Liver (tissue), 9 donors: ENCODE measurements around the gene SELENOS. TPM values are rescaled to one million over a fixed set of nuclear protein-coding genes. Genes with fewer than 3 reads are reported as not detected.

Experiments
- DNase-seq: peaks from one replicate; pipeline ENCODE4 v3.0.0-alpha.2; 2017; ENCODE audit warnings: low spot score
- H3K27ac ChIP-seq, 2 donors: one replicate each; pipeline ENCODE4 v1.7.0; 2013; ENCODE audit warnings: inconsistent platforms in 2 of 2, low read length in 2 of 2, control low read depth in 1 of 2, low read depth in 1 of 2, mild to moderate bottlenecking in 1 of 2
- H3K27me3 ChIP-seq, 4 donors: one replicate each; pipeline versions ENCODE4 v1.6.1 to v1.7.0; 2013; ENCODE audit warnings: low read length in 3 of 4, inconsistent platforms in 1 of 4, mild to moderate bottlenecking in 1 of 4, moderate library complexity in 1 of 4; ENCODE audit not compliant: control insufficient read depth in 4 of 4, insufficient read depth in 4 of 4
- H3K36me3 ChIP-seq, 4 donors: one replicate each; pipeline versions ENCODE4 v1.6.1 to v1.7.0; 2013; ENCODE audit warnings: low read length in 3 of 4, mild to moderate bottlenecking in 3 of 4, low read depth in 1 of 4, moderate library complexity in 1 of 4; ENCODE audit not compliant: control insufficient read depth in 4 of 4, insufficient read depth in 3 of 4
- H3K4me1 ChIP-seq, 4 donors: one replicate each; pipeline versions ENCODE4 v1.6.1 to v1.7.0; 2013; ENCODE audit warnings: low read length in 3 of 4, mild to moderate bottlenecking in 3 of 4, moderate library complexity in 1 of 4; ENCODE audit not compliant: control insufficient read depth in 4 of 4, insufficient read depth in 4 of 4
- H3K4me3 ChIP-seq, 3 donors: one replicate each; pipeline versions ENCODE4 v1.6.1 to v1.7.0; 2013; ENCODE audit warnings: low read length in 3 of 3, control low read depth in 1 of 3, low read depth in 1 of 3, mild to moderate bottlenecking in 1 of 3
- H3K9ac ChIP-seq, 2 donors: one replicate each; pipeline ENCODE4 v1.7.0; 2013; ENCODE audit warnings: low read length in 2 of 2, mild to moderate bottlenecking in 2 of 2, moderate library complexity in 2 of 2, control low read depth in 1 of 2, low read depth in 1 of 2
- H3K9me3 ChIP-seq, 4 donors: one replicate each; pipeline versions ENCODE4 v1.6.1 to v1.7.0; 2013; ENCODE audit warnings: low read length in 3 of 4; ENCODE audit not compliant: control insufficient read depth in 4 of 4
- FOXA1 ChIP-seq: IDR thresholded peaks from 2 replicates; pipeline ENCODE4 v1.6.1; 2016; ENCODE audit warnings: antibody characterized with exemption
- FOXA2 ChIP-seq: IDR thresholded peaks from 2 replicates; pipeline ENCODE4 v1.6.1; 2016; ENCODE audit warnings: antibody characterized with exemption
- GABPA ChIP-seq, 2 donors: IDR thresholded peaks in 1 of 2; conservative IDR thresholded peaks in 1 of 2; 2 replicates each; pipeline ENCODE4 v1.6.1; 2016; ENCODE audit warnings: antibody characterized with exemption in 2 of 2, mild to moderate bottlenecking in 1 of 2, moderate library complexity in 1 of 2
- HNF4A ChIP-seq, 2 donors: conservative IDR thresholded peaks; 2 replicates each; pipeline ENCODE4 v1.6.1; 2016; ENCODE audit warnings: antibody characterized with exemption in 2 of 2, mild to moderate bottlenecking in 2 of 2
- HNF4G ChIP-seq: IDR thresholded peaks from 2 replicates; pipeline ENCODE4 v1.6.1; 2016; ENCODE audit warnings: antibody characterized with exemption
- JUND ChIP-seq, 2 donors: IDR thresholded peaks; 2 replicates each; pipeline ENCODE4 v1.6.1; 2016; ENCODE audit warnings: antibody characterized with exemption in 2 of 2
- NR2F2 ChIP-seq: IDR thresholded peaks from 2 replicates; pipeline ENCODE4 v1.6.1; 2016; ENCODE audit warnings: antibody characterized with exemption
- RAD21 ChIP-seq, 2 donors: IDR thresholded peaks; 2 replicates each; pipeline ENCODE4 v1.6.1; 2016; ENCODE audit warnings: antibody characterized with exemption in 2 of 2, mild to moderate bottlenecking in 2 of 2
- RXRA ChIP-seq, 2 donors: IDR thresholded peaks; 2 replicates each; pipeline ENCODE4 v1.6.1; 2017 to 2018; ENCODE audit warnings: antibody characterized with exemption in 2 of 2, mild to moderate bottlenecking in 1 of 2
- WGBS: extraction: QIAGEN DNeasy Blood & Tissue Kit; methylation state at CpG from one replicate; pipeline ENCODE4 v1.1.7; 2013; 5-methylcytosine and 5-hydroxymethylcytosine counted together
- polyA plus RNA-seq, 2 donors: library from polyadenylated mRNA; stranded (reverse) in 1 of 2; unstranded in 1 of 2; fragments of 200-250 nt in 1 of 2; fragments of >200 nt in 1 of 2; fragmentation: Nextera tagmentation in 1 of 2; extraction: Ambion mirVana in 1 of 2; gene quantifications; one replicate each; pipeline versions ENCODE4 v1.2.1 to v1.2.3, GENCODE V29; 2013 to 2015
- total RNA-seq, 2 donors: library from RNA; depleted of rRNA; stranded (reverse); fragments of >200 nt; gene quantifications; one replicate each; pipeline ENCODE4 v1.2.3, GENCODE V29; 2014
- TF ChIP-seq, protein P1 (sequence below): fragments of 150-350 bp; IDR thresholded peaks from 2 replicates; pipeline ENCODE4 v1.5.1; 2017; ENCODE audit warnings: improper control_type of control experiment, low read depth, low read length; ENCODE audit not compliant: missing input control
- TF ChIP-seq, protein P2 (sequence below): IDR thresholded peaks from 2 replicates; pipeline ENCODE4 v1.6.1; 2016; ENCODE audit warnings: antibody characterized with exemption, mild to moderate bottlenecking
- TF ChIP-seq, protein P3 (sequence below): IDR thresholded peaks from 2 replicates; pipeline ENCODE4 v1.6.1; 2016; ENCODE audit warnings: antibody characterized with exemption
- TF ChIP-seq, protein P4 (sequence below): IDR thresholded peaks from 2 replicates; pipeline ENCODE4 v1.6.1; 2016; ENCODE audit warnings: antibody characterized with exemption
- TF ChIP-seq, protein P5 (sequence below): IDR thresholded peaks from 2 replicates; pipeline ENCODE4 v1.6.1; 2016; ENCODE audit warnings: antibody characterized with exemption
- donor health status: healthy.
- donor health status: healthy.
- donor health status: healthy.
- donor health status: healthy.
- donor health status: healthy.

Gene SELENOS
- total and polyA plus RNA-seq, 4 donors = 25.8 to 71.1 (median 65.8) TPM

DNA sequence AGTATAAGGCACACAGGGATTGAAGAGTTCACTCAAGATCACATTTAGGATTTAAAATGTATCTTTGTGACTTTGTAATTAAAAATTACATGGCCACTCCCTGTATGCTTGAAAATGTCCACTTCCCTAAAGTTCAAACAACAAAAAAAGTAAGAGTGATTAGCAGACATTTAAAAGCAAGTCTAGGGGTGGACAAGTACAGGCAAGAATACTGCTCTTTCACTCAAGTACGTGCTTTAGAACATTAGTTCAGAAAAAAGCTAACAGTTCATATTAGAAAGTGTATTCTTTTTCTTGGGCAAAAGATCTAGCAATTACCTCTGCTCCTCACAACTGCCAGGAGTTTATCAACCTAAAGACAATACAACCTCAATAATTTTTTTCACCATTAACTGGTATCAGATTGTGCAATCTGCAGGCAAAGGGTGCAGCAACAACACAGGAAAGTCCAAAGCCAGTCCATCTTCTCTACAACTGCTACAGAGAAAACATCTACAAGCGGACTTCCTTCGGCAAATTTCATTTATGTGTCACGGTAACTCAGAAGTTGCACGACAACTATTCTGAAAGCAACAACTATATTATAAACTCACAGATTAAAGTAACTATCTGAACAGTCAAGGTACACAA lies 43.5 kb downstream of the SELENOS start (continued):
- TF ChIP-seq, protein P1, sequence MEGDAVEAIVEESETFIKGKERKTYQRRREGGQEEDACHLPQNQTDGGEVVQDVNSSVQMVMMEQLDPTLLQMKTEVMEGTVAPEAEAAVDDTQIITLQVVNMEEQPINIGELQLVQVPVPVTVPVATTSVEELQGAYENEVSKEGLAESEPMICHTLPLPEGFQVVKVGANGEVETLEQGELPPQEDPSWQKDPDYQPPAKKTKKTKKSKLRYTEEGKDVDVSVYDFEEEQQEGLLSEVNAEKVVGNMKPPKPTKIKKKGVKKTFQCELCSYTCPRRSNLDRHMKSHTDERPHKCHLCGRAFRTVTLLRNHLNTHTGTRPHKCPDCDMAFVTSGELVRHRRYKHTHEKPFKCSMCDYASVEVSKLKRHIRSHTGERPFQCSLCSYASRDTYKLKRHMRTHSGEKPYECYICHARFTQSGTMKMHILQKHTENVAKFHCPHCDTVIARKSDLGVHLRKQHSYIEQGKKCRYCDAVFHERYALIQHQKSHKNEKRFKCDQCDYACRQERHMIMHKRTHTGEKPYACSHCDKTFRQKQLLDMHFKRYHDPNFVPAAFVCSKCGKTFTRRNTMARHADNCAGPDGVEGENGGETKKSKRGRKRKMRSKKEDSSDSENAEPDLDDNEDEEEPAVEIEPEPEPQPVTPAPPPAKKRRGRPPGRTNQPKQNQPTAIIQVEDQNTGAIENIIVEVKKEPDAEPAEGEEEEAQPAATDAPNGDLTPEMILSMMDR = no peak
- TF ChIP-seq FOXA2 = no peak
- TF ChIP-seq RAD21 (IDR thresholded peaks at IDR 0.05) = no peak
- no peak for TF ChIP-seq JUND (IDR thresholded peaks at IDR 0.05)
- TF ChIP-seq FOXA1 = no peak
- no peak for TF ChIP-seq HNF4G

DNA sequence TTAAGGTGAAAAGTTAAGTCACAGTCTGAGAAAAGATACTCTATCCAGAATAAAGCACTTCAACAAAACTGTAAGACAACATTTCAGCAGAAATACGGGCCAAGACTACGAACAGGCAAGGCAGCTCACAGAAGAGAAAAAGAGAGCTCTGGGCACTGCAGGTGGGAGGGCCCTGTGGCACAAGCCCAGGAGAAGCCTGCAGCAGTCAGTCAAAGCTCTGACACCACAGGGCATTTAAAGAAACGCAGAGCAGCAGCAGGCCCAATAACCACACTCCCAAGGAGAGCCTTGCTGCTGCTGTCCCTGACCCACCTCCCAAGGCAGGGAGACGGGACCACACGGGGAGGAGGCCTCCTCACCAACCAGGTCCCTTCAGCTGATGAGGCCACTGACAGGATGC lies 44.6 kb downstream of the SELENOS start:
- H3K9ac ChIP-seq = no peak overlapping the region
- no peaks in the 10 kb centered on the region for H3K4me1 ChIP-seq
- DNase-seq = no peak
- H3K27me3 ChIP-seq = no peaks in the 10 kb centered on the region
- TF ChIP-seq, protein P2, sequence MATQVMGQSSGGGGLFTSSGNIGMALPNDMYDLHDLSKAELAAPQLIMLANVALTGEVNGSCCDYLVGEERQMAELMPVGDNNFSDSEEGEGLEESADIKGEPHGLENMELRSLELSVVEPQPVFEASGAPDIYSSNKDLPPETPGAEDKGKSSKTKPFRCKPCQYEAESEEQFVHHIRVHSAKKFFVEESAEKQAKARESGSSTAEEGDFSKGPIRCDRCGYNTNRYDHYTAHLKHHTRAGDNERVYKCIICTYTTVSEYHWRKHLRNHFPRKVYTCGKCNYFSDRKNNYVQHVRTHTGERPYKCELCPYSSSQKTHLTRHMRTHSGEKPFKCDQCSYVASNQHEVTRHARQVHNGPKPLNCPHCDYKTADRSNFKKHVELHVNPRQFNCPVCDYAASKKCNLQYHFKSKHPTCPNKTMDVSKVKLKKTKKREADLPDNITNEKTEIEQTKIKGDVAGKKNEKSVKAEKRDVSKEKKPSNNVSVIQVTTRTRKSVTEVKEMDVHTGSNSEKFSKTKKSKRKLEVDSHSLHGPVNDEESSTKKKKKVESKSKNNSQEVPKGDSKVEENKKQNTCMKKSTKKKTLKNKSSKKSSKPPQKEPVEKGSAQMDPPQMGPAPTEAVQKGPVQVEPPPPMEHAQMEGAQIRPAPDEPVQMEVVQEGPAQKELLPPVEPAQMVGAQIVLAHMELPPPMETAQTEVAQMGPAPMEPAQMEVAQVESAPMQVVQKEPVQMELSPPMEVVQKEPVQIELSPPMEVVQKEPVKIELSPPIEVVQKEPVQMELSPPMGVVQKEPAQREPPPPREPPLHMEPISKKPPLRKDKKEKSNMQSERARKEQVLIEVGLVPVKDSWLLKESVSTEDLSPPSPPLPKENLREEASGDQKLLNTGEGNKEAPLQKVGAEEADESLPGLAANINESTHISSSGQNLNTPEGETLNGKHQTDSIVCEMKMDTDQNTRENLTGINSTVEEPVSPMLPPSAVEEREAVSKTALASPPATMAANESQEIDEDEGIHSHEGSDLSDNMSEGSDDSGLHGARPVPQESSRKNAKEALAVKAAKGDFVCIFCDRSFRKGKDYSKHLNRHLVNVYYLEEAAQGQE = no peak
- TF ChIP-seq, protein P3, sequence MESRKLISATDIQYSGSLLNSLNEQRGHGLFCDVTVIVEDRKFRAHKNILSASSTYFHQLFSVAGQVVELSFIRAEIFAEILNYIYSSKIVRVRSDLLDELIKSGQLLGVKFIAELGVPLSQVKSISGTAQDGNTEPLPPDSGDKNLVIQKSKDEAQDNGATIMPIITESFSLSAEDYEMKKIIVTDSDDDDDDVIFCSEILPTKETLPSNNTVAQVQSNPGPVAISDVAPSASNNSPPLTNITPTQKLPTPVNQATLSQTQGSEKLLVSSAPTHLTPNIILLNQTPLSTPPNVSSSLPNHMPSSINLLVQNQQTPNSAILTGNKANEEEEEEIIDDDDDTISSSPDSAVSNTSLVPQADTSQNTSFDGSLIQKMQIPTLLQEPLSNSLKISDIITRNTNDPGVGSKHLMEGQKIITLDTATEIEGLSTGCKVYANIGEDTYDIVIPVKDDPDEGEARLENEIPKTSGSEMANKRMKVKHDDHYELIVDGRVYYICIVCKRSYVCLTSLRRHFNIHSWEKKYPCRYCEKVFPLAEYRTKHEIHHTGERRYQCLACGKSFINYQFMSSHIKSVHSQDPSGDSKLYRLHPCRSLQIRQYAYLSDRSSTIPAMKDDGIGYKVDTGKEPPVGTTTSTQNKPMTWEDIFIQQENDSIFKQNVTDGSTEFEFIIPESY = no peak
- TF ChIP-seq RXRA (IDR thresholded peaks at IDR 0.05) (no peak), FOXA1 (no peak), HNF4A (conservative IDR thresholded peaks at IDR 0.05) (no peak), GABPA (IDR thresholded peaks at IDR 0.05 in 1 of 2, conservative IDR thresholded peaks at IDR 0.05 in 1 of 2) (no peak), RAD21 (IDR thresholded peaks at IDR 0.05) (no peak), NR2F2 (no peak), JUND (IDR thresholded peaks at IDR 0.05) (no peak)
- TF ChIP-seq, protein P4, sequence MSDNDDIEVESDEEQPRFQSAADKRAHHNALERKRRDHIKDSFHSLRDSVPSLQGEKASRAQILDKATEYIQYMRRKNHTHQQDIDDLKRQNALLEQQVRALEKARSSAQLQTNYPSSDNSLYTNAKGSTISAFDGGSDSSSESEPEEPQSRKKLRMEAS = no peak
- TF ChIP-seq, protein P1 = no peak
- TF ChIP-seq, protein P5, sequence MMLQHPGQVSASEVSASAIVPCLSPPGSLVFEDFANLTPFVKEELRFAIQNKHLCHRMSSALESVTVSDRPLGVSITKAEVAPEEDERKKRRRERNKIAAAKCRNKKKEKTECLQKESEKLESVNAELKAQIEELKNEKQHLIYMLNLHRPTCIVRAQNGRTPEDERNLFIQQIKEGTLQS = no peak
- H3K27ac ChIP-seq = no peak overlapping the region
- H3K9me3 ChIP-seq = peaks cover 0 to 4% (median 0%) of the 10 kb centered on the region in 4 donors
- no peak overlapping the region for H3K4me3 ChIP-seq
- 88% methylated on average over 5 of the region's 5 CpGs for WGBS
- H3K36me3 ChIP-seq = peaks cover 0 to 1% (median 0%) of the 10 kb centered on the region in 4 donors
